Motor neuron (in vitro differentiated cells): ENCODE results near the gene APC2. TPM values are rescaled to one million over a fixed set of nuclear protein-coding genes. Genes with fewer than 3 reads are reported as not detected.

Experiments
- ATAC-seq, 8 experiments: fragments of 200-7000 bp; cut with Tn5 transposase; replicated peaks in 6 of 8; 2 replicates each; pipeline ENCODE4 v1.8.0; 2021; ENCODE audit warnings: mild to moderate bottlenecking in 8 of 8, moderate library complexity in 8 of 8
- H3K27ac ChIP-seq, 2 donors: fragments of 250-450 bp; sonication (Bioruptor Pico); 2 replicates each; pipeline ENCODE4 v1.9.0; 2021; ENCODE audit warnings: antibody characterized with exemption in 2 of 2, mild to moderate bottlenecking in 2 of 2, moderate library complexity in 1 of 2
- H3K4me1 ChIP-seq, 2 donors: fragments of 250-450 bp; sonication (Bioruptor Pico); replicated peaks in 1 of 2; 2 replicates each; pipeline ENCODE4 v1.6.1; 2021; ENCODE audit warnings: antibody characterized with exemption in 2 of 2, mild to moderate bottlenecking in 2 of 2, moderate library complexity in 1 of 2
- H3K4me3 ChIP-seq, 5 donors: fragments of 250-450 bp; sonication (Bioruptor Pico); 2 replicates each; pipeline ENCODE4 v1.9.0; 2021; ENCODE audit warnings: antibody characterized with exemption in 5 of 5, mild to moderate bottlenecking in 5 of 5, moderate library complexity in 4 of 5
- WGBS, 10 experiments: fragments of 450-650 bp; shearing (Covaris generic); methylation state at CpG; one replicate each; pipeline ENCODE4 v1.0.0; 2022; 5-methylcytosine and 5-hydroxymethylcytosine counted together
- in situ Hi-C, 9 experiments: fragments of 400-800 bp; cut with MboI; loops; one replicate each; pipeline ENCODE4 v1.15.0; 2021; ENCODE audit warnings: low sequenced_read_pairs in 9 of 9, low pct_unique_long_range_greater_than_20kb in 2 of 9; ENCODE audit not compliant: unreplicated experiment in 9 of 9
- total RNA-seq, 8 experiments: library from RNA; unstranded; fragments of 300-600 nt; gene quantifications; 2 replicates each; pipeline versions ENCODE4 v1.2.3 to v1.2.4, GENCODE V29; 2022

The APC2 gene
- total RNA-seq, 8 experiments from 2014 or later: 0.31 to 52.0 (median 31.9) TPM

DNA sequence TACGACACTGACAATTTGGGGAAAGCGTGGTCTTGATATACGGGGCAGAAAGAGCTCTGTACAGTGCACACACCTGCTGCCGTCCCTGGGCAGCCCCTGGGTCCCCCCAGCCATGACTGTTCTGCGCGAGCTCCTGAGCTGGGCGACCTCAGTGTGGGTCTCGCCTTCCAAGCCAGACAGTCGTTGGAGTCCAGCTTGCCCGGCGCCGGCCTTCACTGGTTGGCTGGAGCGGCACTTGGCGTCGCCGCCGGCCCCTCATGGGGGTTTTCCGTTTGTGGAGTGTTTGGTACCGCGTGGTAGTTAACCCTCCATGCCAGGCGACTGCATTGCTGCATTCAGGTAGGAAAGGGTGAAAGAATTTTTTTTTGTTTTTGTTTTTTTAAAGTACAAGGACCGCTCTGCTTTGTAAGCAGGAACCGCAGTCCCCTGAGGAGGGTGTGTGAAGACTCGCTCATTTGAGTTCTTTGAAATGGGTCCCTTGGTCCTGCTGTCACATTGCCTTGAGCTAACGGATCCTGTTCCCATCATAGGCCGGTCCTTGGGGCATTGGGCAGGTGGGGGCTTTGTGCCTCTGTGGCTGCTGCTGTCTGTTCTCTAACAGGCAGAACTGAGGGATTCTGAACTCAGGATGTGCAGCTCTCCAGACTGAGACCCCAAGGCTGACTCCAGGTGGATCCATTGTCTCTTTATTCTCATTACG lies 22.6 kb upstream of the APC2 start:
- Histone ChIP-seq H3K4me3 (no peak overlapping the region), H3K27ac (no peak overlapping the region), H3K4me1 (peaks cover 12 to 13% of the 10 kb centered on the region in 2 donors)
- WGBS, 10 experiments: 88 to 100% (median 92%) methylated on average over 1 to 21 of the region's 27 CpGs; no CpG with 5 or more reads in 3 of the 10 experiments
- in situ Hi-C loops: no loop called here
- no peak for ATAC-seq

GRCh38 chr19:1428738-1429391 lies 21.1 kb upstream of the APC2 start:
- WGBS, 10 experiments: 75 to 100% (median 94%) methylated on average over 1 to 15 of the region's 41 CpGs; no CpG with 5 or more reads in 3 of the 10 experiments
- Histone ChIP-seq H3K4me3 (no peak overlapping the region), H3K27ac (no peak overlapping the region), H3K4me1 (peaks cover 12 to 13% of the 10 kb centered on the region in 2 donors)
- ATAC-seq: no peak
- in situ Hi-C loops: no loop called here

DNA sequence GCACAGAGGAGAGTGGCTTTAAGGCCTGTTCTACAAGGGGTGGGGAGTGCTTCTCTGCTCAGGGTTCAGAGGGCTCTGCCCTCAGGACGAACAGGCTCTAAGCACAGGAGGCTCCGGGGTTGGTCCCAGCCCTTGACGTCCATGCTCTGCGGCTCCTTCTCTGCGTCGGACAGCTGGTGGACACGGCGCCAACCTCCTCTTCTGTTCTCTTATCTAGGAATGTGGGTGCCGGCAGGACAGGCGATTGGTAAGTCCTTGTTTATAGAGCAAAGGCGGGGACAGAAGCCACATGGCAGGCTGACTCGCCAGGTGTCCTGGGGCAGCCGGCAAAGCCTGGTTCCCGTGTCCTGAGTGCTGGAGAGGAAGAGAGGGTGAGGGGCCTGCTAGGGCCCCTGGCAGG lies 20.2 kb upstream of the APC2 start:
- no peak overlapping the region for H3K4me3 ChIP-seq
- H3K27ac ChIP-seq: no peak overlapping the region
- in situ Hi-C loops: no loop called here
- WGBS, 10 experiments: 90 to 93% methylated on average over 4 to 8 of the region's 14 CpGs; no CpG with 5 or more reads in 8 of the 10 experiments
- no peak for ATAC-seq
- peaks cover 7 to 8% of the 10 kb centered on the region in 2 donors for H3K4me1 ChIP-seq

- H3K4me3 ChIP-seq: no peak overlapping the region
- H3K27ac ChIP-seq: no peak overlapping the region
- ATAC-seq: no peak
- WGBS, 10 experiments: 100% methylated on average over 2 of the region's 14 CpGs; no CpG with 5 or more reads in 9 of the 10 experiments
- peaks cover 2 to 3% of the 10 kb centered on the region in 2 donors for H3K4me1 ChIP-seq
- in situ Hi-C loops: no loop called here
Measured at GRCh38 chr19:1430246-1430645, 19.7 kb upstream of the APC2 start.

- no peak for ATAC-seq
Measured at GRCh38 chr19:1431759-1432506, 18.0 kb upstream of the APC2 start.

DNA sequence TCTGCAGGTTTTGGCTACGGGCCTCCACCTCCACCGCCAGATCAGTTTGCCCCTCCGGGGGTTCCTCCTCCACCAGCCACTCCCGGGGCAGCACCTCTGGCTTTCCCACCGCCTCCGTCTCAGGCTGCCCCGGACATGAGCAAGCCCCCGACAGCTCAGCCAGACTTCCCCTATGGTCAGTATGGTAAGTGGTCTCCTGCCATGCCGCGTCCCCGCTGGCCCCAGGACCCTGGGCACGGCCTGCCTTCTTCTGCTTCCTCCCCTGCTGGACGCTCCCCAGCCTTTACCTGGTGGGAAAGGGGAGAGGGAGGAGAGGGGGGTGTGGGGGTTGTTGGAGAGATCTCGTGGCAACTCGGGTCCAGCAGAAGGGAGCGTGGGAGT lies 17.4 kb upstream of the APC2 start:
- in situ Hi-C loops: no loop called here
- peak in 1 of 8 experiments; percentile 2 for ATAC-seq
- Histone ChIP-seq H3K4me1 (no peaks in the 10 kb centered on the region), H3K27ac (no peak overlapping the region), H3K4me3 (no peak overlapping the region)
- WGBS, 10 experiments: 90 to 100% (median 100%) methylated on average over 1 to 7 of the region's 16 CpGs; no CpG with 5 or more reads in 6 of the 10 experiments

More at GRCh38 chr19:1431759-1432506, 18.0 kb upstream of the APC2 start:
- no peak overlapping the region for H3K4me3 ChIP-seq
- no peaks in the 10 kb centered on the region for H3K4me1 ChIP-seq
- WGBS, 10 experiments: 20 to 100% (median 81%) methylated on average over 1 to 13 of the region's 24 CpGs; no CpG with 5 or more reads in 2 of the 10 experiments
- H3K27ac ChIP-seq: no peak overlapping the region
- in situ Hi-C loops: no loop called here

GRCh38 chr19:1433119-1434039 lies 16.5 kb upstream of the APC2 start:
- in situ Hi-C loops: no loop called here
- 60 to 100% (median 87%) methylated on average over 1 to 4 of the region's 47 CpGs; no CpG with 5 or more reads in 5 of the 10 experiments for WGBS, 10 experiments
- no peak overlapping the region for H3K27ac ChIP-seq
- ATAC-seq: no peak
- no peak overlapping the region for H3K4me3 ChIP-seq
- H3K4me1 ChIP-seq: no peaks in the 10 kb centered on the region

DNA sequence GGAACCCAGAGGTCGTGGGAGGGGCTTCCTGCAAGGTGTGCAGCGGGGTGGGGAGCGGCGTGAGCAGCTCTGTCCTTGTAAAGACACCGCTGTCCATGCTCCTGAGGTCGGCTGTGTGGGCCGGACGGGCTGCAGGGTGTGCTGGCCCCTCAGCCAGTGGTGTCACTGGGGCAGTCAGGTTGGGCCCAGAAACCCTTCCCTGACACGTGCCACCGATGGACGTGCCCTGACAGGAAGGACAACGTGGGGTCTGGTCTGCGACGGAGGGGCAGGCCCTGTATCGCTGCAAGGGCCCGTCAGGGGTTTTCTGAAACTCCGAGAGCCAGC lies 15.9 kb upstream of the APC2 start:
- Histone ChIP-seq H3K27ac (no peak overlapping the region), H3K4me1 (no peaks in the 10 kb centered on the region), H3K4me3 (no peak overlapping the region)
- in situ Hi-C loops: no loop called here
- 100% methylated on average over 1 of the region's 17 CpGs; no CpG with 5 or more reads in 9 of the 10 experiments for WGBS, 10 experiments
- ATAC-seq: no peak

GRCh38 chr19:1434577-1435060 lies 15.3 kb upstream of the APC2 start:
- Histone ChIP-seq H3K4me3 (no peak overlapping the region), H3K27ac (no peak overlapping the region), H3K4me1 (peaks cover 4% of the 10 kb centered on the region in 2 donors)
- ATAC-seq: no peak
- in situ Hi-C loops: no loop called here
- 93 to 100% (median 97%) methylated on average over 2 to 19 of the region's 39 CpGs; no CpG with 5 or more reads in 6 of the 10 experiments for WGBS, 10 experiments

DNA sequence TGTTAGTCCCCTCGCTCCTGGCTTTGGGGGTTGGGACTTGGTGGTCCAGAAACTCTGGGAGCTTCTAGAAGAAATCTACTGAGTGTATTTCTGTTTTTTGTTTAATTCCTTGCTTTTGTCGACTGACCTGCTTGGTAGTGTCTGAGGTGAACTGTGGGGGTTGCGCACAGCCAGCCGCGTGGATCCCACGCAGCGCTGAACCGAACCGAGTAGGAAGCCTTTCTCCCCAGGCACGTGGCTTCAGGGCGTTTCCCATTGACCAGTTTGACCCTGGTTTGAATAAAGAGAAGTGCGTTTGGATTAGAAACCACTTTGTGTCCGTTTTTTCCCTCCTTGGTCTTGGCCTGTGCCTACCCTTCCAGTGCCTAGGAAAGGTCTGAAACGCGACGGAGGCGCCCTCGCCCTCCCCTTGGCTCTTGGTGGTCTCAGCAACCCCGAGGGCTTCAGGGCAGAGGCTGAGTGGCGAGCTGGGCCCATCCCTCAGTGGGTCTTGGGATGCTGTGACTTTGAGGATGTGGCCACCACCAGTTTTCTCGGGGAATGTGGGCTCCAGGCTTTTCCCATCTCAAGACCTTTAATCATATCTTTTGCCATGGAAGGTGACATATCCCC lies 14.4 kb upstream of the APC2 start:
- 78 to 100% (median 88%) methylated on average over 1 to 18 of the region's 21 CpGs for WGBS, 10 experiments
- in situ Hi-C loops: no loop called here
- Histone ChIP-seq H3K4me1 (peaks cover 10 to 11% of the 10 kb centered on the region in 2 donors), H3K27ac (no peak overlapping the region), H3K4me3 (no peak overlapping the region)
- no peak for ATAC-seq

DNA sequence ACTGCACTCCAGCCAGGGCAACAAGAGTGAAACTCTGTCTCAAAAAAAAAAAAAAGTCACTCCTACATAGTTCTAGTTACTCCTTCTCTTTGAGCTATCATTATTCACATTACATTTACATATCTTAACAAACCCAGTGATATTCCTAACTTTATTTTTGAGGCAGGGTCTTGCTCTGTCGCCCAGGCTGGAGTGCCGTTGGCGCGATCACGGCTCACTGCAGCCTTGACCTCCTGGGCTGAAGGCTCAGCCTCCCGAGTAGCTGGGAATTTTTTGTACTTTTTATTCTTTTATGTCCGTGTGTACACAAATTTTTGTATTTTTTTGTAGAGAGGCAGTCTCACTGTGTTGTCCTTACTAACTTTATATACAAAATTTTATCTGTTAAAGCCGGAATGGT lies 12.3 kb upstream of the APC2 start:
- in situ Hi-C loops: no loop called here
- 34 to 90% (median 74%) methylated on average over 1 to 8 of the region's 8 CpGs for WGBS, 10 experiments
- H3K27ac ChIP-seq: no peak overlapping the region
- no peak overlapping the region for H3K4me3 ChIP-seq
- no peak for ATAC-seq
- H3K4me1 ChIP-seq: peaks cover 10 to 11% of the 10 kb centered on the region in 2 donors
